NCI-H1694 treated with DMSO at 0.1 percent for 48 hours (cell line): ENCODE measurements around the gene RASA3.
"Not testable (repeated sequence)": the region's sequence is repeated elsewhere in the genome, so short reads cannot be mapped to it uniquely, and the experiment has no call there.

ENCODE experiments used
- DNase-seq: peaks from one replicate; lab custom pipeline; 2025; lab: John Stamatoyannopoulos, UW

The RASA3 gene

DNA sequence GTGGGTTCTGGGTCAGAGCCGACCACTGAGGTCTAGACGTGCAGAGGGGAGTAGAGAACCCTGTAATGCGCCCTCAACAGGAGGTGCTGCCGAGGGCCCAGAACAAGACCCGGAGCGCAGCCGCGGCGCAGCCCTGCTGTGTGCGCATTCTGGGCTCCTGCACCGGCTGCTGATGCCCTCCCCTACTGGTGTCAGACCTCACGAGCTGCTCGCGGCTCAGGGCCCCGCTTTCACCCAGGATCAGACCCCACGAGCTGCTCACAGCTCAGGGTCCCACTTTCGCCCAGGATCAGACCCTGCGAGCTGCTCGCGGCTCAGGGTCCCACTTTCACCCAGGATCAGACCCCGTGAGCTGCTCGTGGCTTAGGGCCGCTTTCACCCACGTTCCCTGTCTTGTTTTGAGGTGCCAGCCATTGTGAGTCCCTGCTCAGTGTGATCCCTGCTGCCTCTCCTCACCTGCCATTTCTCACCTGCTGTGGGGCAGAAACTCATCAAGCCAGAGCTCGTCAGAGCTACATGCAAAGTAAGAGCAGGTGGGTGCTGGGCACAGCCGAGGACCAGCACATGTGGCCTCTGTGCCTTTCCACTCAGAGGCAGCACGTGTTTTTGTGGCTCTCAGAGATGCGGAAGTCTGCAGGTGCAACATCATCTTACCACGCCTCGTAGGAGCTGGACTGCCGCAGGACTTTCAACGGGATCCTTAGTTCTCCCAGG is 111.5 kb downstream of the RASA3 start:
- DNase-seq: no peak

DNA sequence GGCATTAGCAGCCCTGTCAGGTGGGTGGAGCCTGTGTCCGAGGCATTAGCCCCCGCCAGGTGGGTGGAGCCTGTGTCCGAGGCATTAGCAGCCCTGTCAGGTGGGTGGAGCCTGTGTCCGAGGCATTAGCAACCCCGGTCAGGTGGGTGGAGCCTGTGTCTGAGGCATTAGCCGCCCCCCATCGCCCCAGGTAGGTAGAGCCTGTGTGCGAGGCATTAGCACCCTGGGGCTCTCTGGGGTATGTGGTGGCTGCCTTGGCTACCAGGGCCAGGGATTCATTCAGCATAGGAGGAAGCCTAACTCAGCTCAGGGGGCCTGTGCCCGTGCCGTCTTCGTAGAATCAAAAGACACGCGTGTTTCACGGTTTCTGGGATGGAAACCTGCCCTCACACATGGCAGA is 112.3 kb downstream of the RASA3 start:
- not testable (repeated sequence) for DNase-seq

- DNase-seq: no peak
Observed at GRCh38 chr13:114019367-114019766, 113.1 kb downstream of the RASA3 start.

DNA sequence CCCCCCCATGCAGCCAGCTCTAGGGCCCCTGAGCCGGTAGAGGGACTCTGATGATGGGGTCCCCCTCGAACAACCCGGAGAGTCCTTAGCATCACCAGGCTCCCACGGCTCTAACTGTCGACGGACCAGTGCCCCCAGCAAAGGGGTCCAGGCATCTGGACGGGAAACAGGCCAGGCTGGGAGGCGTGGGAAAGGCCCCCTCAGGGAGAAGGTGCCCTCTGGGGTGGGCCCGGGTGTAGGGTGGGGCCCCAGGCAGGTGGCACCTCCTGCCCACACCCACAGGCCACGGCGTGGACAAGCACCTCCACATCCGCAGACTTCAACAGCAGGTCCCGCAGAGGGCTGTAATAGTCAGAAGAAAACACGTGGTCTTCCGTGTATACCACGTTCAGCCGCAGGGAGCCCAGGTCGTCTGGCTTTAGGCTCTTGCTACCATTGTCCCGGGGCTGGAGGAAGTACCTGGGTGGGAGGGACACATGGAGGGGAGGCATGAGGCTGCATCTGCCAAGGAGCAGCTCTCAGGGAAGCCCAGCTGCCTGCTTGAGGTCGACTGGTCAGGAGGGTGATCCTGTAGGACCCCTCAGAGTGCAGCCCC is 113.9 kb downstream of the RASA3 start:
- DNase-seq: no peak

DNA sequence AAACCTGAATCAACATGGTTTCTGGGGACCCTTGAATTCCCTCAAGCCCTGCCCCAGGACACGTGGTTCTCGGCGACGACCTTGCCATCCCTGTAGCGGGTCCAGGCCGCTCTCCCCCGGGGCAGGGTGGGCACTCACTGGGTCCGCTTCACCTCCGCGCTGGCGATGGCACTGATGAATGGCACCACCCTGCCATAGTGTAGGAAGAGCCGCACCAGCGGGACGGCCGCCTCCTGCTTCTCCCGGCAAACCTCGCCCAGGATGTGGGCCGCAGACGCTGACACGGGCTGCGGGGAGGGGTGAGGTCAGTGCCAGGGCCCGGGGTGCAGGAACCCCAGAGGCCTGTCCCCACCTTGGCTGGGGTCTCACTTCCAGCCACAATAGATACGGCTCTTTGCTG is 114.5 kb downstream of the RASA3 start:
- no peak for DNase-seq

DNA sequence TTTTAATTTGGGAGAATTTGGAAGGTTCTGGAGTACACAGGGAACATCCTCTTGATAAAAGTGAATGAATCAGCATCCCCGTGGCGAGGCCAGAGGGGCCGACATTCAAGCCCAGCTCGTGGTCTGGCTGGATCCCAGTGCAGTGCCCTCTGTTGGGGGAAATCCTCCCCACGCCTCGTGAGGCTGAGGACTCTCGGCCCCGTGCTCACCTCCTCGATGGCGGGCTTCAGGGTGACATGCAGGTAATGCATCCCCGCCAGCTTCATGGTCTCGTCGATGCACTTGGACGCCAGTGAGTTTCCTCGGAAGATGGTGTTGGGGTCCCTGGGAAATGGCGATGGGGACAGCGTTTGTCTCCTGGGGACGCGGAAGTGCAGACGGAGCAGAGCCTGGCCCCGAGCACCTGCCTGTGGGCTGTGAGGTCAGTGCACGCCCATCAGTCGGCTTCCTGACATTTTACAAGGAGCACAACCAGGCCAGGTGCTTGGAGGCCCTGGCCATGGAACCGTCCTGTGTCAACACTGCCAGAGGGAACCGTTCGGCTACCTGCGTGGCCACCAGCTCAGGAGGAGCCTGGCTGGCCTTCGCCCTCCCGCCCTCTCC is 115.3 kb downstream of the RASA3 start:
- DNase-seq: no peak

DNA sequence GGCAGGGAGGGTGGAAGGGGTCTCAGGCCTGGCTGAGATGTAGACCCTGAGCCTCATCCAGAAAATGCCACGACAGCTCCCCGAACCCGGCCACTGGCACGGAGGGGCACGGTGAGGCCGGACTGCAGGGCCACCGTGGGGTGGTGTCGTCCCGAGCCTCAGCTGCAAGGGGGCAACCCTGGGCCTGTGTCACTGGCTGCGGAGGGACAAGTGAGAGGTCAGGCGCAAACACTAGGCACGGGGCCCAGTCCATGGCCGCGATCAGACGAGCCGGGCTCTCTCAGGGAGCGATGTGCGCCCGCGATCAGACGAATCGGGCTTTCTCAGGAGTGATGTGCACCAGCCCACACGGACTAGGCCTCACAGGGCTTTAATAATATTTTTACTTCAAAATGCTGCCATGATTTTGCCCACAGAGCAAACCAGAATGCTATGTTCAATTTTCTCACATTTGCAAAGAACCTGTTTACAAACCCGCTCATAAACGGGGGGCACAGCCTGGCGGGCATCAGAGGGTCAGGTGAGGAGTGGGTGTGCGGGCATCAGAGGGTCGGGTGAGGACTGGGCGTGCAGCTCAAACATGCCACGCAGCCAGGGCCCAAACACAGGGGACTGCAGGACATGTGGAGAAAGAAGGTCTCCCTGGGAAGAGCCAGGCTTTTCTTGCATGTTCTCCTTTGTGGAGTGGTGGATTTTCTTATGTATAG is 115.9 kb downstream of the RASA3 start:
- DNase-seq: no peak

DNA sequence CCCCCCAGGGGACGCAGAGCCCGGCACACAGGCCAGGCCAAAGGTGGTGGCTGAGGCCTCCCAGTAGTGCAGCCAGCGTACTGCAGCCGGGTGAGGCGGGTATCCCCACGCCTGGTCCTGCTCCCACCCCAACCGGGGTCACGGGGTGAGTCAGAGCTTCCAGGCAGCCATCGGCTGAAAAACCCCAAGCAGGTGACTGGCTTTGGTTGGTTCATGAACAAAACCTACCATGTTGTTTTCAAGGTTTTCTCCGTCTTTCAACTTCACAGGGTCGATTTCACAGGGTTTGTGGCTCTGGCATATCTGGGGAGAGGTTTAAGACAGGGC is 116.5 kb downstream of the RASA3 start:
- no peak for DNase-seq

DNA sequence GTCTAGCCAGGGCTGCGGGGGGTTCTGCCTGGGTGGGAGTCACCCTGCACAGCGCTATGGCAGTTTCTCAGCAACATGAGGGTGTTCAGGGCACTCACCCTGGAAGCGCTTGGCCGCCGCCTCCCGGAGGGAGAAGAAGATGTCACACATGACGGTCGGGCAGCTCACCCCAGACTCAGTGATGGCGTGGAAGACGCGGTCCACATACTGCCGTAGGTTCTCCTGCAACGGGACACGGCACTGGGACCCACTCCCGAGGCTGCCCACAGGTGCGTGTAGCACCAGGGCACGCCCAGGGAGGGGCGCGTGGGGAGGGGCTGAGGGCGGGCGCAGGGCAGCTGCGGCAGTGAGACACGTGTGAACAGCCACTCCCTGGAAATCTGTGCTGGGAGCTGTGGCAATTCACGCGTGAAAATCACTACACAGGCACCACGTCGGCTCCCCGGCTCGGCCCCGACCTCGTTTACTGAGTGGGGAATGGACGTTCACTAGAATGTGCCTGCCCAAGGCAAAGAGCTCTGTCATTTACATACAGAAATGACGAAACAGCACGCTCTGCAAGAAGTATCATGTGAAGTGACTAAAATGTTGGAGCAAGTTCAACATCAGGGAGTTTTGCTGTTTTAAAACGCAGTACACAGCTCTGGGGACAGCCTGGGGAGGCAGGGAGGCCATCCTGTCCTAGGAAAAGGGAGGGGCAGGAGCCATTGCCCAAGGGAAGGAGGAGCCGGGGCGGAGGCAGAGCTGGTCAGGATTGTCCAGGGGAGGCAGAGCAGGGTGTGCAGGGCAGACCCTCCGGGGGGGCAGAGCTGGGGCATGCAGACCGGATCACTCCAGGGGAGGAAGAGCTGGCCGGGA is 117.1 kb downstream of the RASA3 start:
- no peak for DNase-seq

DNA sequence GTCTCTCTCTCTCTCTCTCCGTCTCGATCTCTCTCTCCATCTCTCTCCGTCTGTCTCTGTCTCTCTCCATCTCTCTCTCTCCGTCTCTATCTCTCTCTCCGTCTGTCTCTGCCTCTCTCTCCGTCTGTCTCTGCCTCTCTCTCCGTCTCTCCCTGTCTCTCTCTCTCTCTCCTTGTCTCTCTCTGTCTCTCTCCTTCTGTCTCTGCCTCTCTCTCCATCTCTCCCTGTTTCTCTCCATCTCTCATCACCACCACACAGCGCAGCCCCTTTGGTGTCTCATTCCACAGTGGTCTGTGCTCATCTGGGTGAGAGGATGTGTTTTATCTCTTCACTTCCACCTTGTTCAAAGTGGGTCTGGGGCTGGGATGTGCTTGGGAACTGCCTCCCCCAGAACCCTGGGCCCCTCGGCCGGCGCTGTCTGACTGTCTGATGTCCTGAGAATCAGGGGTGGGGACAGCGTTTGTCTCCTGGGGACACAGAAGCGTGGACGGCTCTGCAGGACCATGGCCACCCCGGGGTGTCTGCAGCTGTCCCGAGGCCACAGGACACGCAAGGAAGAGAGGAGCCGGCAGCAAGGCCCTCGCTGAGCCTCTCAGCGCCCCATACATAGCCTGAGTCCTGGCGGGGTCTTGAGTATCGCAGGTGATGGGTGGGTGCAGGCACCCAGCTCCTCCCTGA is 118.3 kb downstream of the RASA3 start:
- DNase-seq: no peak

DNA sequence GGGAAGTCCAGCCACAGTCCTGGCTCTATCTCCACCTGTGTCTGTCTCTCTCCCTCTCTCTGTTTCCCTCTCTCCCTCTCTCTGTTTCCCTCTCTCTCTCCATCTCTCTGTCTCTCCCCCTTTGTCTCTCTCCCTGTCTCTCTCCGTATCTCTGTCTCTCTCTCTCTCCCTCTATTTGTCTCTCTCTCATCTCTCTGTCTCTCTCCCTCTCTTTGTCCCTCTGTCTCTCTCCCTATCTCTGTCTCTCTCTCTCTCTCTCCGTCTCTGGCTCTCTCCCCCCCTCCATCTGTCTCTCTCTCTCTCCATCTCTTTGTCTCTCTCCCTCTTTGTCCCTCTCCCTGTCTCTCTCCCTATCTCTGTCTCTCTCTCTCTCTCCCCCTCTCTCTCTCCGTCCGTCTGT is 119.1 kb downstream of the RASA3 start:
- no peak for DNase-seq

DNA sequence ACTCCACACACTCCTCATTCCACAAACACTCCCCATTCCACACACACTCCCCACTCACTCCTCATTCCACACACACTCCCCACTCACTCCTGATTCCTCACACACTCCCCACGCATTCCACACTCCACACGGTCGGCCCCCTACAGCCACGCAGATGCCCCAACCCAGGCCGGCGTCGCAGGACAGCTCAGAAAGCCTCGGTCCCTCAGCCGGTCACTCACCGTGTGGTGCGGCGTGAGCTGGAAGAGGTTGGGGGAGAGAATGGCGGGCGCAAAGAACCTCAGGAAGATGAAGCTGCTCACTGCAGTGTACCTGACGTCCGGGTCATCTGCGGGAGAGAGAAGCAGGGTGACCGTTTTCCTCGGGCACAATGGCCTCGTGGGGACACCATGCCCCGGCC is 119.5 kb downstream of the RASA3 start:
- DNase-seq: no peak

- no peak for DNase-seq
Observed at GRCh38 chr13:114012141-114012540, 120.3 kb downstream of the RASA3 start.

DNA sequence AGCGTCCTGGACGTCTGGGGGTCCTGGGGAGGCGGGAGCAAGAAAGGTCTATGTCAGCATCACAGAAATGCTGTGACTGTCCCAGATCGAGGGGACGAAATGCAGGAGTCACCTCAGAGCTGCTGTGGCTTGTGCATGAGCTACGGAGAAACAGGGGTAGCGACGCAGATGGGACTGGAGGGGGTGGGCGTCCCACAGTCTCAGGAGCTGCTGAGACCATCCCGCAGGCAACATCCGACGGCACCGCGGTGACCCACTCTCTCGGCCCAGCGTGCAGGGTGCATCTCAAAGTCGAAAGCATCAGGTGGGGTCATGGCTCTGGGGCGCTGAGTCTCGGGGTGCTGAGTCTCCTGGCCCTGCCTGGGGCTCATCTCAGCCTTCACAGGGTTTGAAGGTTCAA is 121.2 kb downstream of the RASA3 start:
- DNase-seq: no peak

DNA sequence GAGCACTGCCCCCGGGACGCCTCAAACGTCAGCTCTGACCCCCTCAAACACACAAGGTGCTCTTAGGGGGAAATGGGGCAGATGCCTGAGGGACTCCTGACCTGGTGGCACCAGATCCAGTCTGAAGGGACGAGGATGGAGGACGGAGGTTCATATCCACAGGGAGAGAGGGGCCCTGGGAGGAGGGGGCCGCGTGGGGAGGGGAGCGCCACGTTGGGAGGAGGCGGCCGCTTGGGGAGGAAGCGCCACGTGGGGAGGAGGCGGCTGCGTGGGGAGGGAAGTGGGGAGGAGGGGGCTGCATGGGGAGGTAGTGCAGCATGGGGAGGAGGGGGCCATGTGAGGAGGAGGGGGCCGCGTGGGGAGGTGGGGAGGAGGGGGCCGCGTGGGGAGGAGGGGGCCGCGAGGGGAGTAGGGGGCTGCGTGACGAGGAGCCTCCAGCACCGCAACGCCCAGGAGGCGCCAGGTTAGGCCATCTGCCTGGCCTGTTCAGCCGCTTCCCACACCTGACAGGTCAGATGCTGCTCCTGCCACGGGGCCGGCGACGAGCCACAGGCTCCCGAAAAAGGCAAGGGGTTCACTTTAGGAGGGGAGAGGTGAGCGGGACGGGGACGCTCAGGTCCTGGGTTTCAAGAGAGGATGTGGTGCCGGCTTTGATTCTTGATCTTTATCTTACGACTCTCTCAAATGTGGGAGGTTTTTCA is 121.9 kb downstream of the RASA3 start:
- DNase-seq: no peak

GRCh38 chr13:114009590-114010400 is 122.6 kb downstream of the RASA3 start:
- DNase-seq: no peak

DNA sequence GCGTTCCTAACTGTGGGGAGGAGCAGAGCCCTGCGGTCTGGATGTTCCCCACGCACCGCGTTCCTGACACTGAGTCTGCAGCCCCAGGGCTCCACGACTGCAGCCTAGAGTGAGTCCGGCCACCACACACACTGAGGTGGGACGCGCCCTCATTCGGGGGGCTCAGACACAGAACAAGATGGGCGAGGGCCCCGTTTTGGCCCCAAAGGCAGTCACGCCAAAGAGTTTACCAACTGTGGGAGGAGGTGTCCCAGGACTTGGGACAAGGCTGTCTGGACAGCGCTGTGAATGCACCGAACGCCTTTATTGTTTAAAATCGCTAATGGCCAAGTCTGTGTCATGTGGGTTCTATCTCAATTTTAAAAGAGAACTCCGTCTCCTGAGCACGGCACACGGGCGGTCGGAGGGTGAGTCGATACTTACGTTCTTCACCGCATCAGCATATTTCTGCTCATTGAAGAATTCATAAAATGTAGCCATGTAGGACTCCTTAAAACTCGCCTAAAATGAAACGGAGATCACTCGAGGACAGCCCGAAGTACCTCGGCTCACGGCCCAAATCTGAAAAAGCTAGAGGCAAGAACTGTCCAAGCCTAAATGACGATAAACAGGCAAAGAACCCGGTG is 123.3 kb downstream of the RASA3 start:
- no peak for DNase-seq

- no peak for DNase-seq
Observed at GRCh38 chr13:114007566-114007965, 124.9 kb downstream of the RASA3 start.

GRCh38 chr13:114005206-114005724 is 127.2 kb downstream of the RASA3 start:
- DNase-seq: no peak
